Parathyroid adenoma (tissue), 2 donors: ENCODE results near the gene IL1RN.

ENCODE experiments used
- H2AFZ ChIP-seq: fragments of 300-600 bp; sonication (generic); one replicate; pipeline ENCODE4 v1.7.0; 2017; ENCODE audit warnings: antibody characterized with exemption, mild to moderate bottlenecking
- H3K27ac ChIP-seq: fragments of 300-600 bp; sonication (generic); one replicate; pipeline ENCODE4 v1.7.0; 2017
- H3K27me3 ChIP-seq: fragments of 300-600 bp; sonication (generic); one replicate; pipeline ENCODE4 v1.7.0; 2017; ENCODE audit warnings: low read length; ENCODE audit not compliant: control insufficient read depth, insufficient read depth
- H3K36me3 ChIP-seq: fragments of 300-600 bp; sonication (generic); one replicate; pipeline ENCODE4 v1.7.0; 2017; ENCODE audit warnings: low read length; ENCODE audit not compliant: control insufficient read depth, insufficient read depth
- H3K4me1 ChIP-seq: fragments of 300-600 bp; sonication (generic); one replicate; pipeline ENCODE4 v1.7.0; 2017; ENCODE audit warnings: control low read depth
- H3K4me2 ChIP-seq: fragments of 300-600 bp; sonication (generic); one replicate; pipeline ENCODE4 v1.7.0; 2017; ENCODE audit warnings: low read length
- H3K4me3 ChIP-seq: fragments of 300-600 bp; sonication (generic); one replicate; pipeline ENCODE4 v1.7.0; 2017; ENCODE audit warnings: low read depth, low read length
- H3K79me2 ChIP-seq: fragments of 300-600 bp; sonication (generic); one replicate; pipeline ENCODE4 v1.7.0; 2017; ENCODE audit warnings: control low read depth
- H3K9ac ChIP-seq: fragments of 300-600 bp; sonication (generic); one replicate; pipeline ENCODE4 v1.7.0; 2017; ENCODE audit warnings: mild to moderate bottlenecking
- H3K9me3 ChIP-seq: fragments of 300-600 bp; sonication (generic); one replicate; pipeline ENCODE4 v1.7.0; 2017; ENCODE audit warnings: low read length; ENCODE audit not compliant: control insufficient read depth
- CTCF ChIP-seq: fragments of 300-600 bp; sonication (generic); IDR thresholded peaks from one replicate; pipeline ENCODE4 v1.7.0; 2017; ENCODE audit warnings: antibody characterized with exemption, mild to moderate bottlenecking
- donor health status: primary hyperparathyroidism.

Gene IL1RN

GRCh38 chr2:113160962-113161361 is 33.6 kb downstream of the IL1RN start:
- Histone ChIP-seq H3K9me3 (no peaks in the 10 kb centered on the region), H3K9ac (no peak overlapping the region), H3K4me2 (no peak overlapping the region), H3K27me3 (no peaks in the 10 kb centered on the region), H3K4me3 (no peak overlapping the region), H3K4me1 (peaks cover 9% of the 10 kb centered on the region), H2AFZ (no peak overlapping the region), H3K79me2 (no peaks in the 10 kb centered on the region), H3K27ac (no peak overlapping the region), H3K36me3 (no peaks in the 10 kb centered on the region)
- TF ChIP-seq CTCF = no peak

- Histone ChIP-seq H3K9me3 (no peaks in the 10 kb centered on the region), H3K27ac (no peak overlapping the region), H3K79me2 (no peaks in the 10 kb centered on the region), H3K36me3 (no peaks in the 10 kb centered on the region), H3K27me3 (no peaks in the 10 kb centered on the region), H3K4me2 (no peak overlapping the region), H3K4me1 (peaks cover 13% of the 10 kb centered on the region), H3K4me3 (no peak overlapping the region), H3K9ac (no peak overlapping the region), H2AFZ (no peak overlapping the region)
- no peak for TF ChIP-seq CTCF
Measured at GRCh38 chr2:113162173-113162572, 34.8 kb downstream of the IL1RN start.

GRCh38 chr2:113162869-113163268 is 35.5 kb downstream of the IL1RN start:
- Histone ChIP-seq H3K27me3 (no peaks in the 10 kb centered on the region), H3K36me3 (no peaks in the 10 kb centered on the region), H3K4me1 (peaks cover 16% of the 10 kb centered on the region), H3K27ac (no peak overlapping the region), H3K4me3 (no peak overlapping the region), H3K9me3 (no peaks in the 10 kb centered on the region), H2AFZ (no peak overlapping the region), H3K4me2 (no peak overlapping the region), H3K79me2 (no peaks in the 10 kb centered on the region), H3K9ac (no peak overlapping the region)
- no peak for TF ChIP-seq CTCF

- H3K27me3 ChIP-seq = no peaks in the 10 kb centered on the region
- H3K4me1 ChIP-seq = peaks cover 9% of the 10 kb centered on the region
- TF ChIP-seq CTCF = no peak
- H3K79me2 ChIP-seq = no peaks in the 10 kb centered on the region
- H2AFZ ChIP-seq = no peak overlapping the region
- H3K9ac ChIP-seq = no peak overlapping the region
- H3K27ac ChIP-seq = no peak overlapping the region
- no peaks in the 10 kb centered on the region for H3K9me3 ChIP-seq
- H3K4me2 ChIP-seq = no peak overlapping the region
- no peaks in the 10 kb centered on the region for H3K36me3 ChIP-seq
- no peak overlapping the region for H3K4me3 ChIP-seq
Measured at GRCh38 chr2:113164215-113164929, 37.0 kb downstream of the IL1RN start.

- H3K4me2 ChIP-seq = no peak overlapping the region
- no peak overlapping the region for H2AFZ ChIP-seq
- no peaks in the 10 kb centered on the region for H3K27me3 ChIP-seq
- no peaks in the 10 kb centered on the region for H3K79me2 ChIP-seq
- H3K27ac ChIP-seq = no peak overlapping the region
- H3K4me3 ChIP-seq = no peak overlapping the region
- no peak for TF ChIP-seq CTCF
- no peaks in the 10 kb centered on the region for H3K9me3 ChIP-seq
- H3K4me1 ChIP-seq = peaks cover 9% of the 10 kb centered on the region
- H3K36me3 ChIP-seq = no peaks in the 10 kb centered on the region
- H3K9ac ChIP-seq = no peak overlapping the region
Measured at GRCh38 chr2:113164930-113165585, 37.7 kb downstream of the IL1RN start.
